GM18498 (cell line): ENCODE data around the gene SULF2.

Source experiments
- ATAC-seq: cut with Tn5 transposase; IDR thresholded peaks from one replicate; pipeline ENCODE4 v1.9.1; 2021; ENCODE audit warnings: mild to moderate bottlenecking, moderate library complexity; ENCODE audit not compliant: unreplicated experiment

Gene SULF2

DNA sequence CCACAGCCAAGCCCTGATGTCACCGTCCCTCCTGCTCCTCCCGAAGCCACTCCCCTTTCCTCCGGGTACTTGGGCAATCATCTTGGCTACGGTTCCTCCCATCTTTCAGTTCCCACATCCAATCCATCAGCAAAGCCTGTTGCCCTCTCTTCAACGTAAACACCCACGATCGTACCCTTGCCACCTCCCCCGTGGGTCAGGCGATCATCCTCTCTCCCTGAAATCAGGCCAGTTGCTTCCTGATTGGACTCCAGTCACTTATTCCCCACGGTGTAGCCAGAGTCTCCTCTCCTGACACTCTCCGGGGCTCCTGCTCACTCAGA lies 44.5 kb downstream of the SULF2 start:
- ATAC-seq: no peak

DNA sequence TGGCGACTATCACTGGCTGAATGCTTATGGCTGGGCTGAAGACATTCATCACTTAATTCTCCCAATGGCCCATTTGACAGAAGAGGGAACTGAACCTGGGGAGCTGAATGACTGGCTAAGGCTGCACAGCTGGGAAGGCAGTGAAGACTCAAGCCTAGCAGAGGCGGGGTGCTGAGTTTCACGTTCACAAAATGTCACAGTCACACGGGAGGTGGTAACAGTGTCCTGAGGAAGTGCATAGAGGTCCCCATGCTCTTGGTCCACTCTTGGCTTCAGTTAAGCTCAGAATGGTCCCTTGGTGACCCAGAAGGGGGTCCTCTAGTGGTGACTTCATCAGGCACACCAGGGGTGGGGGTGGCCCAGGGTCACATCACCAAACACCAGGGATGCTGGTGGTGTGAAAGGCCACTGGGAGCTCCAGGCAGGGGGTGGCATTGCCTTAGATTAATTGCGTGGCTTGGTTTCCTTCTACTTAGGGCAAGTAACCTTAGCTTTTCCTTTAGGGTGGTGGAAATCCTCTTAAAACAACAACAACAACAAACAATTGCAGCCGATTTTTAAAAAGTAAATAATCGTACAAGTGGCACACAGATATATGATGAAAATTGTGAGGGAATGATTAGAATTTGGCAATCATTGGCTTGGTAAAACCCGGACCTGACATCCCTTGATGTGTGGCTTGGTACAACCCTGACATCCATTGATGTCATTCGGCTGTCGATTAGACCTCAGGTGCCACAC lies 45.0 kb downstream of the SULF2 start:
- no peak for ATAC-seq

DNA sequence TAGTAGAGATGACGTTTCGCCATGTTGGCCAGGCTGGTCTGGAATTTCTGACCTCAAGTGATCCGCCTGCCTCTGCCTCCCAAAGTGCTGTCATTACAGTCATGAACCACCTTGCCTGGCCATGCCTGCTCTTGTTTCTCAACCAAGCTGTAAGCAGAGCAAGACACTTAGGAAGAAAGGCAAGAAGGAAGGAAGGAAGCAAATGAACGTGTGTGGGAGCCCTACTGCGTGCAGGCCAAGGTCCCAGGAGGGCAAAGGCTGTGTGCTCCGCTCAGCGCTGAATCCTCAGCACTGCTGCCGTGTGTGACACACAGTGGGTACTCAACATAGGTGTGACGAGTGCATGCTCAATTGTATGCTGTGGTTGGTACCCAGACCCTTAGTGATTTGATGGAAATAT lies 47.4 kb downstream of the SULF2 start:
- ATAC-seq: no peak

DNA sequence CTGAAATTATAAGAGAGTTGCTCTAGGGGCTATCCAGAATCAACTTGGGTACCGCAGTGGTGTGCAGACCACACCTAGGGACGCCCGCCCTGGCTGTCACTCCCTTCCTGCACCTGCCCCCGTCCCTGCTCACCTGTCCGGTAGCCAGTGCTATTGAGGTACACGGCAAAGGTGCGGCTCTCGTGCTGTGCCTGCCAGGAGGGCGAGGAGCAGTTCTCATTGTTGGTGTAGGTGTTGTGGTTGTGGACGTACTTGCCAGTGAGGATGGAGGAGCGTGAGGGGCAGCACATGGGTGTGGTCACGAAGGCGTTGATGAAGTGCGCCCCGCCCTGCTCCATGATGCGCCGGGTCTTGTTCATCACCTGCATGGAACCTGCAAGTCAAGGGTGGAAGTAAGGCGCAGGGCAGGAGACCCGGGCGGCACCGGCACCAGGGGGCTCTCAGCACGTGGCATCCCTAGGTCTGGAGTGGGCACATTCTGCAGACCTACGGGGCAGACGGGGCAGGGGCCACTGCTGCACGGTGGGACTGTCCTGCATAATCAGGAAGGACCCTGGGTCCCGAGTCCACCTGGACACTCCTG lies 48.6 kb downstream of the SULF2 start:
- no peak for ATAC-seq

DNA sequence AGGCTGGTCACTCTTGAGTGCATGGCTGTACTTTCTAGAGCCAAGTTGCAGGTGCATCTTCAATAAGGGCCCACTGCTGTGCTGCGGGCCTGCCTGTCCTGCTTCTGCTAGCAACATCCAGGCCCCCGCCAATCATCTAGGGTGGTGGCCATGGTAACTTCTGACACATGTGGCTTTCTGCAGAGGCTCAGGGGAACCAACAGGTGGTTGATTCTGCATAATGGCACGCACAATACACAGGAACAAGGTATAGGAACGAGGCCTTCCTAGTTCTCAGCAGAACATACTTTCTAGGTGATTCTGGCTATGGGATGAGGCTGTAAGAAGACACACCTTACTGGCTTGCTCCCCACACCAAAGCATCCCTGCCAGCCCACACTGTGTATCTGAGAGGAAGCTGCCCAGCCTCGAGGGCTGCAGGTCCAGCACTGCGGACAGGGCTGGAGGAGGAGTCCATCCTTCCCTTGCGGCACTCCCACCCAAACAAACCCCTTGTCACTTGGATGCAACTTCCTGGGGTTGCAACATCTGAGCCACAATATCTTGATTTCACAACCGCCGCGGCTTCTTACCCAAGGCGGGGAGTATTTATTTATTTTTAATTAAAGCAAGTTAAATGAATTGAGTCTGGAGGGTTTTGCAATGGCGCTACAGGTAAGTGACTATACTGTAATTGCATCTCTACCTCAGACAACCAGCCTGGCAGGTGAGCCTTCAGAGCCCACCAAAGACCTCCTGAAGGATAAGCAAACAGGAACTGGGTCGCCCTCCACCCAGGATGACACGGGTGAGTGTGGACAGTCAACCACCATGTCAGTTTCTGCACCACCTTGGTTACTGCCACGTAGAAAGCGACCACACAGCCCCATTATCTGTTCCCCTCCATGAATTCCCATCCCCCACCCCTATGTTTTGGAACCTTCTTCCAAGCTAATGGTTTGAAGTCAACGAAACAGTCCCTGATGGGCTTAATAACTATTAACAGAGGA lies 49.6 kb downstream of the SULF2 start:
- no peak for ATAC-seq

DNA sequence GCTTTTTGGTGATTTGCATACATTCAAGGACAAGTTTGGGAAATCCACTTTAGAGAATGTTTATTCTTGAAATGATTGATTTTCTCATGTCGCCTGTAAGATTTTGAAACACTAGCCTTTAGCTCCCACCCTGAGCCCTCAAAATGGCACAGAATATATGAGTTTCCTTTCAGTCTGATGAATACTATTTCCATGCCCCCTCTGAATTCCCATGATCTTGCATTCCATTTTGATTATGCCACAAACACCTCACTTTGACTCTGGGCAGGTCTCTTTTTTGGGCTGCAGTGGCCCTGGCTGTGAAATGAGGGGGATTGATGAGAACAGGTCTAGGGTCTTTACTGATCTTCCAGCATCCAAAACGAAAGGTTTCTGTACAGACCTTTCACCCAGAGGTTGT lies 50.4 kb downstream of the SULF2 start:
- no peak for ATAC-seq

DNA sequence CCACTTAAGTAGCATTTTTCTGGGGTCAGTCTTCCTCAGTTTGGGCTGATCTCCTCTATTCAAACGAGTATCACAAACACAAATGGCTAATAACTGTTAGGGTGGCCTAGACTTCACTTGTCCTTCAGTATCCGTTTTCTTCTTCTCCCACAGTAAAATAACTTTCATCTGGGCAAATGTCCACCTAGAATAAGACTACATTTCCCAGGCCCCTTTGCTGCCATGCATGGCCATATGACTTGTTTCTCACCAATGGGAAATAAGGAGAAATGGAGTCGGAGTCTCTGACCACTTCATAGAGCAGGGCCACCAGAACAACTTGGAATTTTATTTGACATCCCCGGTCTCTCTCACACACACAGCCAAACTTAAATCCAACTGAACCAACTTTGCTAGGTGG lies 51.4 kb downstream of the SULF2 start:
- no peak for ATAC-seq

DNA sequence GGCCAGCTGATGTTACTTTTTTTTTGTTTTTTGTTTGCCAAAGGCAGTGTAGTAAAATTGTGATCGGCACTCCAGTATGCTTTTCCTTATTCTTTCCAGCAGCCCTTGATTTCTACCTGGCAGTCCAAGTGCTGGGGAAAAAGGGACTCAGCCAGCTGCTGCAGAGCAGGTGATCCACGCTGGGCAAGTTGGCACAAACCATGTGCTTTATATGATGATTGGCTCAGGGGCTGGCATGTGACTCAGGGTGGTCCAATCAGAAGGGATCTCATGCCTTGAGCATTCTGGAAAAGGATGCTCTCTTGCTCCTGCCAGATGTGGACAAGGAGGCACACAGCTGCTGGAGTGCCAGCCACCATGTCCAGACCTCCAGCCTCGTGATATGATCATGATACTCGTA lies 54.5 kb downstream of the SULF2 start:
- ATAC-seq: no peak

DNA sequence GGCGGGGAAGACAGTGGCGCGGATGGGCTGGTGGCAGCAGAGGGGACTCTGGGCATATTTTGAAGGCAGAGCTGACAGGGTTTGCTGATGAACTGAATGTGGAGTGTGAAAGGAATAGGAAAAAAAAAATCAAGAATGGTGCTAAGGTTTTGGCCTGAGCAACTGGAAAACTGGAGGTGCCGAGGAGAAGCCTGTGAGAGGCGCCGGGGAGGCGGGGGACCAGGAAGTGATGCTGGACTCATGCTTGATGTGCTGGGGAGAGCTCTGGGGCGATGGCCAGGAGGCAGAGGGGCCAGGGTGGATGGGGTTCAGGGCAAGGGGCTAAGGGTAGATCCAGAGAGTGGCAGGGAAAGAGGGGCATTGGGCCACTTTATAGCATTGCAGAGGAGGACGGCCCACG lies 55.8 kb downstream of the SULF2 start:
- ATAC-seq: no peak

DNA sequence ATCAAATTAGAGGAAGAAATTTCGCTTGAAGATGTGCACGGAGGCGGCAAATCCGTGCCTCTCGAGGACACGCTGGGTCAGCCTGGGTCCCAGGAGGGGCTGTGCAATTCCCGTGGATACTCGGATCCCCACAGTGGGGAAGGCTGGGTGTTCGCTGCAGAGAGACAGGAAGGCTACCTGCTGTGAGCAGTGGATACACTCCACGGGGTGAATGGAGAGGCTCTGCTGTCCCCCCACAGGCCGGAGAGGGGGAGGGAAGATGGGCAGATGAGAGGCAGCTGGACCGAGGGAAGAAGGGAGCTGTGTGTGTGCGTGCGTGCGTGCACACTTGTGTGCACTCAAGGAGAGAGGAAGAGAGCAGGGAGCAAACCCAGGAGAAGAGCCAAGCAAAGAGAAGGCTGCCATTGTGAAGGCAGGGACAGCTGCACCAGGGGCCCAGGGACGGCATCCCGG lies 57.3 kb downstream of the SULF2 start:
- no peak for ATAC-seq

DNA sequence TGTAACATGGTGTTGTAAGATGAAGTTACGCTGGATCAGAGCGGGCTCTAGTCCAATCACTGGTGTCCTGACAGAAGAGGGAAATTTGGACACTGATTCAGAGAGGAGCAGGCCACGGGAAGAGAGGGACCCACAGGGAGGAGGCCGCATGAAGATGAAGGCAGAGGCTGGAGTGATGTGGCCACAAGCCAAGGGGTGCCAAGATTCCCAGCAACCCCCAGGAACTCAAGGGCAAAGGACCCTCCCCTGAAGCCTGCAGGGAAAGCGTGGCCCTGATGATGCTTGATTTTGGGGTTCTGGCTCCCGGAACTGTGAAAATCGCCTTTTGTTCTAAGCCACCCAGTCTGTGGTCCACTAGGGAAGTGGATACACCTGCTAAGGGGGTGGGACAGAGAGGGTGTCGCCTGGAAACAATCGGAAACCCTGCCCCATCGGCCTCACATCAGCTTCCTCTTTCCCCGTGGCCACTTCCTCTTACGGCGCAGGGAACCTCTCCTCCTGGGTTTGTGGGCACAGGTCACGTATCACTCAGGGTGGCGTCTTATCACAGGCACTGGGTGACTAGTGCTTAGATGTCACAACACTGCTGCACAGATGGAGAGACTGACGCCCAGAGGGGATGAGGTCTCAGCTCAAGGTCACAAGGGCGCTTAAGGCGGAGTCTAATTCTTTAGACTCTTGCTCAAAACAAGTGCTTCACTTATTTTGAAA lies 58.0 kb downstream of the SULF2 start:
- ATAC-seq: peak; percentile 79

DNA sequence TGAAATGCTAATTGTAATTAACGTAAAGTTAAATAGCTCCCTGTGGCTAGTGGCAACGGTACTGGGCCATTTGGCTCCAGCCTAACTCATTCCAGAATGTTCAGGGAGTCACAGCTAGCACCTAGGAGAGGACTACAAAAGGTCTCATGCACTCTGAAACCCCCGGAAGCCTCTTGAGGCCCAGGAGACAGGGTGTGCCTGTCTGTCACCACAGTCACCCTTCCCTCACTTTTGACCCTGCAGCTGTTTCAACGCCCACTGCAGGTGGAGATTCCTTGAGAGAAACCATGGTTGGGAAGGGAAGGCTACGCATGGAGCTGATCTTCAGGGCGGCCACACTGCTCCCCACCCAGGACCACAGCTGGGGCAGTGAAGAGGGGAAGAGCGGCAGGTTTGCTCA lies 58.6 kb downstream of the SULF2 start:
- ATAC-seq: no peak

DNA sequence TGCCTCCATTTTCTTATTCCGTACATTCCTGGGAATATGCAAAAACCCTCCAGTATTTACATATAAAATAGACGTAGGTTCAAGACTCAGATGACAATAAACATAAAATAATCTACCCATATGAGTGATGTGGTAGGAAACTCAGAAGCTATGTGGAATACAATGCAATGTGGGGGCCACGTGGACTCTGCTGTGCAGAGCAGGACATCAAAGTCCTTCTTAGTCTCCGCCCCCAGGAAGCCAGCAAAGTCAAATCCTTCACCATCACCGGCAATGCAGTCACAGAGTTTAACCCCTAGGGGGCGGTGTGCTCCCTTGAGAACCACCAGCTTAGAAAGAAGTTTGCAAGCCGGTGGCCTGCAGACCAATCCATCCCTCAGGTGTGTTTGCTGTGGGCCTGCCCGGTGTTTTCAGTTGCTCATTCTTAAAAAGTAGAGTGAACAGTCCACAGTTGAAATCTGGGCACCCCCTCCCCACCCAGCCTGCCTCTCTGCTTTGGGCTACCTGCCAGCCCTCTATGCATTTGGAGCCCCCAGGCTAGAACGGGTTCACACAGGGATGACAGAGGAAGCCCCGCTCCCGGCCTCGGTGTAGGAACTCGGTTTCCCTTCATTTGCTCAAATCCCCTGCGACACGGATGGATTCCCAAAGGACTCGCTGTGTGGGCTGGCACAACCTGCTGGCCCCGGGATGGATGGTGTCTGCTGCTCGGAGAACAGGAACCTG lies 59.9 kb downstream of the SULF2 start:
- no peak for ATAC-seq

DNA sequence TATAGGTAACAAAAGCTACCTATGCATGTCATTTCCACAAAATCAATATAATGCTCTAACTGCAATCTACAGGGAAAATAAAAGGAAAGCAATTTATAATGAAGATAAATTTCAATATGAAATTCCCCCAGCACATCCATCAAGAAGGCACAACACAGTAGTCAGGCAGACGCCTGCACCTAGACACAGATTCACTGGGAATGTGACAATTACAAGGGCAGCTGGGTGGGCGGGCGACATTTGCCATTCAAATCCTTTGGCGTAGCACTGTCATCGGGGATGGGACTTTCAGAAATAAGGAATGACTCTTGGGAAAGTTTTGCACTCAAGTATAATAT lies 60.4 kb downstream of the SULF2 start:
- no peak for ATAC-seq

DNA sequence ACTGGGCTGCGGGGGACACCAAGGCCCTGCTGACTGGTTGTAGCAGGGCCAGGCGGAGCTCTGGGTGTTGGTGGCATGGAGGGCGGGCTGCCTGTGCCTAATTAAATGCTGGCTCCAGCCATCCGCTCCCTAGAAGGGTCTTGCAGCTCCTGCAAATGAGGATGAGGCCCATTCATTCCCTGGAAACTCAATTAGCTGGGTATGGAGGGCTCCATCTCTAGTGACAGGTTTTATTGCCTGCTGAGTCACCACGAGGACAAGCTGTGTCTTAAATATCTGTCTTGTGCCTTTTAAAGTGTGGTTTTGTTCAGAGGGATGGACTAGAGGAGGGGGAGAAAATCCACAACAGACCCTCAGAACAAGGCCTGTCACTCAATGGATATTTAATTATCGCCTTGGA lies 60.9 kb downstream of the SULF2 start:
- no peak for ATAC-seq

DNA sequence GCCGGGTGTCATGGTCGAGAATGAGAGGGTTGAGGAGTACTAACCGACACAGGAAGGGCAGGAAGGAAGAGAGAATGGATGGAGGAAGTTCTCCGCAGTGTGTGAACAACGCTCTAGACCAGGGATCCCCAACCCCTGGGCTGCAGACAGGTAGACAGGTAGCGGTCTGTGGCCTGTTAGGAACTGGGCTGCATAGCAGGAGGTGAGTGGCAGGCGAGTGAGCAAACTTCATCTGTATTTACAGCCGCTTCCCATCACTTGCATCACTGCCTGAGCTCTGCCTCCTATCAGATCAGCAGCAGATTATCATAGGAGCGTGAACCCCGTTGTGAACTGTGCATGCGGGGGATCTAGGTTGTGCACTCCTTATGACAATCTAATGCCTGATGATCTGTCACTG lies 62.0 kb downstream of the SULF2 start:
- ATAC-seq: no peak

DNA sequence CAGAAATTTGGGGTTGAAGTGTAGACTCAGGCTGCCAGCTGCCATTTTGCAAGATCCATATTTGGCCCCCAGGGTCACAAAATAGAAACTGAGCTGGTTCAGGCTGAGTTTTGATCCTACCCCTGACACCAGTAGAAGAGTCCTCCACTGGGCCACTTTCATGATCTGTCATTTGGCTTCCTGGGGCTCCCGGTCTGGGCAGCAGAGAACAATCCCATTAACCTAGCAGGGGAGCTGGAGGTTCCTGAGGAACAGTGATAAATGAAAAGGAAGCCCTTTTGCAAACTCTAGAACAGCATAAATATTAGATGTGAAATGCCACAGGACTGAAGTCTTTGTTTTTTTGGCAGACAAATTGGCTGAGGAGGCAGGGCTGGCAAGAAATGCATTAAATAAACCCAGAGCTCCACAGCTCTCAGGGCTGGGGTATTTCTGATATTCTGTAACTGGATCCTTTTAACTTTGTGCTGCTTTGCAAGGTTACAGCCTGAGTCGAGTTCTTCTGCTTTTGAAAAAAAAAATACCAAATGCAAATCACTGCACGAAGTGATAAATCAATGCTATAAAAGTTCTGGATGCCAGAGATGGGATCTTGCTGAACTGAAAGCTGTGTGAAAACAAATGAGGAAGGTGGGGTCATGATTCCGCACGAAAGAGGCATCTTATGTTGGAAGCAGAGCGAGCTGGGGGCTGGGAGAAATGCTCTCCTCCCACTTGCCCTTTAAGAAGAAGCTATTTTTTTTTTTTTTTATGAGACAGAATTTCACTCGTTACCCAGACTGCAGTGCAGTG lies 64.4 kb downstream of the SULF2 start:
- no peak for ATAC-seq

DNA sequence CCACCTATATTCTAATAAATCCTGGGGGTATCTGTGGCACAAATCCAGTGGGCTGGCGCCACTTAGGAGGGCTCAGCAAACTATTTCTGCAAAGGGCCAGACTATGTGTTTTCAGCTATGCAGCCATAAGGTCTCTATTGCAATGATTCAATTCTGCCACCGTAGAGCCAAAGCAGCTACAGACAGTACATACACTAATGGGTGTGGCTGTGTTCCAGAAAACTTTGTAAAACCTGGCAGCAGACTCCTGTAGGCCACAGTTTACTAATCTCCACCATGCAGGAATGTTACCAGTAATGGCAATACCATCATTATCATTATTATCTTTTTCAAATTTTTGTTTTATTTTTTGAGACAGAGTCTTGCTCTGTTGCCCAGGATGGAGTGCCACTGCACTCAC lies 65.7 kb downstream of the SULF2 start:
- ATAC-seq: no peak

DNA sequence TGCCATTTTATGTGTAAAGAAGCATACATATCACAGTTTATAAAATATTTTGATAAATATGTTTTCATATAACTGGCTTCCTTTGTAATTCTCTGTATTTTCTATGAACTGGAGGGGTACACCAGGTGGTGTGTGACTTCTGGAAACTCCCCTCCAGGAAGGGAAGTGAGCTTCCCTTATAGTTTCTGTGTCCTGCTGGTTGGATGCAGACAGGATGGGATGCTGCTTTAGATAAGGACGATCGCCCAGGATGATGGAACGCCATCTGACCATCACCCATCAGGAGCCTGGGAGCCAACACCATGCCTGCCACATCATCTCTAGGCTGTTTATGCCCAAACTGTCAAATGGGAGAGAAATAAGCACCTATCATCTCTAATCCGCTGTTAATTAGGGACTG lies 66.1 kb downstream of the SULF2 start:
- ATAC-seq: no peak

DNA sequence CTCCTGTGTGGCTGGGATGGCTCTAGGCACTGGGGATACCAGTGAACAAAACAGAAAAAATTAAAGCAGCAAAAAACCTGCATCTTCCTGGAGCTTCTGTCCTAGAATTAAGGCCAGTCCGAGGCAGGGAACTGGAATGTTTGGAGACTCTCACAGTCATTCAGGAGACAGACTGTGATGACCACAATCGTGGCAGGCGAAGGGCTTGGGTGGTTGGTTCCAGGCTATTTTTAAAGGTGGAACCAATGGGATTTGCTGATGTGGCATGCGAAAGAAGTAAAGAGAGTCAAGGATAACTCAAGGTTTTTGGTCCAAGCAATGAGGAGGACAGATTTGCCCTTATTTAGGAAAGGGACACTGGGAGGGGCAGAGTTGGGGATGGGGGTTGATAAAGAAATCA lies 66.9 kb downstream of the SULF2 start:
- no peak for ATAC-seq
